ENCODE data around the gene C21orf58.

Gene C21orf58

GRCh38 chr21:46308431-46308830, 15.2 kb downstream of the C21orf58 start:
- DNase-seq (ENCODE audit: low read depth) = no peak
- TF ChIP-seq, protein P1, sequence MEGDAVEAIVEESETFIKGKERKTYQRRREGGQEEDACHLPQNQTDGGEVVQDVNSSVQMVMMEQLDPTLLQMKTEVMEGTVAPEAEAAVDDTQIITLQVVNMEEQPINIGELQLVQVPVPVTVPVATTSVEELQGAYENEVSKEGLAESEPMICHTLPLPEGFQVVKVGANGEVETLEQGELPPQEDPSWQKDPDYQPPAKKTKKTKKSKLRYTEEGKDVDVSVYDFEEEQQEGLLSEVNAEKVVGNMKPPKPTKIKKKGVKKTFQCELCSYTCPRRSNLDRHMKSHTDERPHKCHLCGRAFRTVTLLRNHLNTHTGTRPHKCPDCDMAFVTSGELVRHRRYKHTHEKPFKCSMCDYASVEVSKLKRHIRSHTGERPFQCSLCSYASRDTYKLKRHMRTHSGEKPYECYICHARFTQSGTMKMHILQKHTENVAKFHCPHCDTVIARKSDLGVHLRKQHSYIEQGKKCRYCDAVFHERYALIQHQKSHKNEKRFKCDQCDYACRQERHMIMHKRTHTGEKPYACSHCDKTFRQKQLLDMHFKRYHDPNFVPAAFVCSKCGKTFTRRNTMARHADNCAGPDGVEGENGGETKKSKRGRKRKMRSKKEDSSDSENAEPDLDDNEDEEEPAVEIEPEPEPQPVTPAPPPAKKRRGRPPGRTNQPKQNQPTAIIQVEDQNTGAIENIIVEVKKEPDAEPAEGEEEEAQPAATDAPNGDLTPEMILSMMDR (conservative IDR thresholded peaks at IDR 0.05; ENCODE audit: low read length) = no peak

GRCh38 chr21:46307625-46308024, 16.0 kb downstream of the C21orf58 start:
- peak; percentile 76 for DNase-seq (ENCODE audit: low read depth)
- no peak overlapping the region for H3K4me3 ChIP-seq (ENCODE audit: low read length)
- TF ChIP-seq, protein P1 (conservative IDR thresholded peaks at IDR 0.05; ENCODE audit: low read length) = no peak

More at GRCh38 chr21:46308431-46308830, 15.2 kb downstream of the C21orf58 start:
- no peak overlapping the region for H3K4me3 ChIP-seq (ENCODE audit: low read length)

- DNase-seq (ENCODE audit: low read depth) = no peak
- TF ChIP-seq, protein P1 (conservative IDR thresholded peaks at IDR 0.05; ENCODE audit: low read length) = no peak
- no peak overlapping the region for H3K4me3 ChIP-seq (ENCODE audit: low read length)
These were observed 18.7 kb downstream of the C21orf58 start for GRCh38 chr21:46304955-46305354.

GRCh38 chr21:46304437-46304836, 19.2 kb downstream of the C21orf58 start:
- DNase-seq (ENCODE audit: low read depth) = no peak
- no peak overlapping the region for H3K4me3 ChIP-seq (ENCODE audit: low read length)
- TF ChIP-seq, protein P1 (conservative IDR thresholded peaks at IDR 0.05; ENCODE audit: low read length) = no peak

DNA sequence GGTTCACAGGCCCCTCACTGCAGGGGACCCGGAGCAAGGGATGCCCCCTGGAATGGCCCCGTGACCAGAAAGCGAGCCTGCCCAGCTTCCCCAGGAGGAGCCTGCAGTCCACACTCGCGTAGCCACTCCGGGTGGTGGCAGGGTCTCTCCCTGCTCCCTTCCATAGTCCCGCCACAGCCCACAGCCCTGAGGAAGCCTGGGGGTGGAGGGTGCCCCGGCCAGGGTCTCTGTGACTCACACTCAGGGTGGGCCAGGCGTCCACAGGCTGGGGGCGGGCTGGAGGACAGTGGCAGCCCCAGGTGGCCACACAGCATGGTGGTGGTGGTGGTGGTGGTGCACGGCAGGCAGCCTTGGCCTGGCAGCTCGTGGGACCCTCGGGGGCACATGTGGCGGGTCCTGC, 21.9 kb downstream of the C21orf58 start:
- TF ChIP-seq, protein P1 (conservative IDR thresholded peaks at IDR 0.05; ENCODE audit: low read length) = no peak
- no peak overlapping the region for H3K4me3 ChIP-seq (ENCODE audit: low read length)
- no peak for DNase-seq (ENCODE audit: low read depth)

- no peak for DNase-seq (ENCODE audit: low read depth)
- H3K4me3 ChIP-seq (ENCODE audit: low read length) = no peak overlapping the region
- TF ChIP-seq, protein P1 (conservative IDR thresholded peaks at IDR 0.05; ENCODE audit: low read length) = no peak
These were observed 24.5 kb downstream of the C21orf58 start for GRCh38 chr21:46299167-46299566.

DNA sequence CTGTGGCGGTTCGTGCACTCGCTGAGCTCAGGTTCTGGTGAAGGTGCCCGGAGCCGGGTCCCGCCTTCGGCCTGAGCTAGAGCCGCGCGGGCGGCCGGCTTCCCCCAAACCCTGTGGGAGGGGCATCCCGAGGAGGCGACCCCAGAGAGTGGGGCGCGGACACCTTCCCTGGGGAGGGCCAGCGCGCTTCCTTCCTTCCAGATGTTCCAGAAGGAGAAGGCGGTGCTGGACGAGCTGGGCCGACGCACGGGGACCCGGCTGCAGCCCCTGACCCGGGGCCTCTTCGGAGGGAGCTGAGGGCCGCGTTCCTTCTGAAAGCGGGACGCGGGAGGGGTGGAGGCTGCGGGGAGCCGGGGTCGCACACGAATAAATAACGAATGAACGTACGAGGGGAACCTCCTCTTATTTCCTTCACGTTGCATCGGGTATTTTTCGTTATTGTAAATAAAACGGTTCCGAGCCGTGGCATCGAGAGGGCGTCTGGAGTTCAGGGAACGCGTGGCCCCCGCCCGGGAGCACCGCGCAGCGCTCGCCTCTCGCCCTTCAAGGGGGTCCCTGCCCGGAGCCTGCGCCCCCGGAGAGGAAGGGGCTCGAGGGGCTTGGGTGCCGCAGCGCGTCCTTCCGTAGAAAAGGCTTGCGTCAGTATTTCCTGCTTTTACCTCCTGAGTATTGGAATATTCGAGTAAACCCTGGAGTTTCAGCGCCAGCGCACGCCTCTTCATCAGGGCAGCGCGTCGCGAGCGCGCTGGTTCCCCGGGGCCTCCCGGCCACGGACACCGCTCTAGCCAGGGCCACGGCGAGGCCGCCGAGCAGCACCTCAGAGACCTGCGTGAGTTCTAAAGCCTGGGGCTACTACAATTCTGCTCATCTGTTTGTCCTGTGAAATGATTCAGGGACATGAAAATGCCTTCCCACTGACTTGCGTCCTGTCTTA, 26.1 kb downstream of the C21orf58 start:
- peak; percentile 30 for DNase-seq (ENCODE audit: low read depth)
- TF ChIP-seq, protein P1 (conservative IDR thresholded peaks at IDR 0.05; ENCODE audit: low read length) = no peak
- H3K4me3 ChIP-seq (ENCODE audit: low read length) = peak overlapping the region; percentile 20
